KBM-7 (cell line): ENCODE measurements around the gene CDKL2.
"Not testable (repeated sequence)": the region's sequence is repeated elsewhere in the genome, so short reads cannot be mapped to it uniquely, and the experiment has no call there.

Experiments used
- DNase-seq: peaks from one replicate; pipeline ENCODE4 v3.0.0-alpha.2; 2015
- in situ Hi-C: fragments of 300-500 bp; cut with MboI; formaldehyde crosslinking; loops from 2 replicates; pipeline ENCODE4 v1.14.3; 2020; ENCODE audit warnings: low sequenced_read_pairs, low pct_unique_long_range_greater_than_20kb, mixed read lengths

Gene CDKL2

GRCh38 chr4:75630174-75630936 lies at the start of gene CDKL2:
Gene CDKL2 (minus strand): TSS chr4:75630528. CDS start chr4:75625988, 4,540 bp downstream.
- in situ Hi-C loops, result no loop called here
- no peak for DNase-seq

- in situ Hi-C loops, result no loop called here
- DNase-seq, result no peak
Measured at GRCh38 chr4:75678965-75679364, 48.6 kb upstream of the CDKL2 start.

- in situ Hi-C loops, result no loop called here
- no peak for DNase-seq
Measured at GRCh38 chr4:75678473-75678872, 48.1 kb upstream of the CDKL2 start.

- in situ Hi-C loops, result no loop called here
- no peak for DNase-seq
Measured at GRCh38 chr4:75675004-75675531, 44.7 kb upstream of the CDKL2 start.

- in situ Hi-C loops, result no loop called here
- no peak for DNase-seq
Measured at GRCh38 chr4:75673959-75674328, 43.6 kb upstream of the CDKL2 start.

- DNase-seq, result peak; percentile 99
- in situ Hi-C loops, result no loop called here
Measured at GRCh38 chr4:75673027-75673958, 43.0 kb upstream of the CDKL2 start, which contains the start of gene G3BP2. Gene G3BP2 (minus strand): TSS chr4:75673411. CDS start chr4:75662025, 11,386 bp downstream.

GRCh38 chr4:75672461-75673026 lies 42.2 kb upstream of the CDKL2 start:
- peak; percentile 71 for DNase-seq
- in situ Hi-C loops, result no loop called here

GRCh38 chr4:75671802-75672421 lies 41.6 kb upstream of the CDKL2 start:
- in situ Hi-C loops, result no loop called here
- DNase-seq, result no peak

- in situ Hi-C loops, result no loop called here
- DNase-seq, result no peak
Measured at GRCh38 chr4:75668596-75668995, 38.3 kb upstream of the CDKL2 start.

- DNase-seq, in situ Hi-C loops: not testable (repeated sequence)
Measured at GRCh38 chr4:75667636-75668035, 37.3 kb upstream of the CDKL2 start.

- DNase-seq, result no peak
- in situ Hi-C loops, result no loop called here
Measured at GRCh38 chr4:75666299-75666698, 36.0 kb upstream of the CDKL2 start.

GRCh38 chr4:75664604-75665003 lies 34.3 kb upstream of the CDKL2 start:
- in situ Hi-C loops, DNase-seq: not testable (repeated sequence)

GRCh38 chr4:75662626-75663025 lies 32.3 kb upstream of the CDKL2 start:
- in situ Hi-C loops, result no loop called here
- no peak for DNase-seq

GRCh38 chr4:75660491-75660890 lies 30.2 kb upstream of the CDKL2 start:
- in situ Hi-C loops, result no loop called here
- no peak for DNase-seq

GRCh38 chr4:75659512-75660031 lies 29.2 kb upstream of the CDKL2 start:
- no peak for DNase-seq
- in situ Hi-C loops, result no loop called here

GRCh38 chr4:75658876-75659275 lies 28.5 kb upstream of the CDKL2 start:
- in situ Hi-C loops, result no loop called here

GRCh38 chr4:75655562-75655961 lies 25.2 kb upstream of the CDKL2 start:
- no peak for DNase-seq
- in situ Hi-C loops, result no loop called here

More at GRCh38 chr4:75658876-75659275, 28.5 kb upstream of the CDKL2 start:
- no peak for DNase-seq

- DNase-seq, result no peak
- in situ Hi-C loops, result no loop called here
Measured at GRCh38 chr4:75654905-75655304, 24.6 kb upstream of the CDKL2 start.
